Vagina (tissue), 2 donors: ENCODE results near the gene PET100.

Experiments used
- POLR2AphosphoS5 ChIP-seq, 2 donors: sonication (generic); formaldehyde crosslinking; IDR thresholded peaks; one replicate each; pipeline ENCODE4 v1.9.0; 2017; ENCODE audit warnings: antibody characterized with exemption in 2 of 2, mild to moderate bottlenecking in 2 of 2, low read depth in 1 of 2; ENCODE audit not compliant: insufficient read depth in 1 of 2
- TF ChIP-seq, protein P1 (sequence below), 3 experiments: fragments of 450-650 bp in 2 of 3; fragments of 200-600 bp in 1 of 3; sonication (generic) in 1 of 3; IDR thresholded peaks; one replicate each; pipeline ENCODE4 v1.5.1; 2017 to 2019; ENCODE audit warnings: antibody characterized with exemption in 3 of 3, mild to moderate bottlenecking in 2 of 3, moderate library complexity in 2 of 3

DNA sequence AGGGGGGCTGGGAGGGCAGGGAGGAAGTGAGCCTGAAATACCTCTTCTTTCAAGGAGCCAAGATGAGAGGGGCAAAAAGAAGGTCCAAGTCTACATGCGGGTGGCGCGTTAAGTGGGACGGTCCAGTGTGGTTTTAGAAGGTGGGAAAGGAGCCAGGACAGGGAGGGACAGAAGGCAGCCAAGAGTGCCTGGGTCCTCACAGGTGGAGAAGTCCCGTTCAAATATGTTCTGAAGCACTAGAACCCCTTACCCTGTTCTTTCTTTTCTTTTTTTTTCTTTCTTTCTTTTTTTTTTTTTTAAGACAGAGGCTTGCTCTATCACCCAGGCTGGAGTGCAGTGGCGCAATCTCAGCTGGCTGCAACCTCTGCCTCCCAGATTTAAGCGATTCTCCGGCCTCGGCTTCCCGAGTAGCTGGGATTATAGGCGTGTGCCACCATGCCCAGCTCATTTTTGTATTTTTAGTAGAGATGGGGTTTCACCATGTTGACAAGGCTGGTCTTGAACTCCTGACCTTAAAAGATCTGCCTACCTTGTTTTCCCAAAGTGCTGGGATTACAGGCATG lies 26.6 kb upstream of the PET100 start:
- TF ChIP-seq POLR2AphosphoS5 (IDR thresholded peaks at IDR 0.05; ENCODE audit: insufficient read depth in 1 of 2, low read depth in 1 of 2), result no peak
- TF ChIP-seq, protein P1, sequence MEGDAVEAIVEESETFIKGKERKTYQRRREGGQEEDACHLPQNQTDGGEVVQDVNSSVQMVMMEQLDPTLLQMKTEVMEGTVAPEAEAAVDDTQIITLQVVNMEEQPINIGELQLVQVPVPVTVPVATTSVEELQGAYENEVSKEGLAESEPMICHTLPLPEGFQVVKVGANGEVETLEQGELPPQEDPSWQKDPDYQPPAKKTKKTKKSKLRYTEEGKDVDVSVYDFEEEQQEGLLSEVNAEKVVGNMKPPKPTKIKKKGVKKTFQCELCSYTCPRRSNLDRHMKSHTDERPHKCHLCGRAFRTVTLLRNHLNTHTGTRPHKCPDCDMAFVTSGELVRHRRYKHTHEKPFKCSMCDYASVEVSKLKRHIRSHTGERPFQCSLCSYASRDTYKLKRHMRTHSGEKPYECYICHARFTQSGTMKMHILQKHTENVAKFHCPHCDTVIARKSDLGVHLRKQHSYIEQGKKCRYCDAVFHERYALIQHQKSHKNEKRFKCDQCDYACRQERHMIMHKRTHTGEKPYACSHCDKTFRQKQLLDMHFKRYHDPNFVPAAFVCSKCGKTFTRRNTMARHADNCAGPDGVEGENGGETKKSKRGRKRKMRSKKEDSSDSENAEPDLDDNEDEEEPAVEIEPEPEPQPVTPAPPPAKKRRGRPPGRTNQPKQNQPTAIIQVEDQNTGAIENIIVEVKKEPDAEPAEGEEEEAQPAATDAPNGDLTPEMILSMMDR (IDR thresholded peaks at IDR 0.05), result no peak
